Ureter (tissue), 1 donor: Measurements from ENCODE around the gene CNGB1. TPM values are rescaled to one million over a fixed set of nuclear protein-coding genes. Genes with fewer than 3 reads are reported as not detected.

Experiments
- DNase-seq: peaks from one replicate; pipeline ENCODE4 v3.0.0-alpha.2; 2020; ENCODE audit warnings: low spot score
- total RNA-seq: library from RNA; stranded (reverse); gene quantifications from one replicate; pipeline ENCODE4 v1.2.4, GENCODE V29; 2023
- donor health status: DM: yes; HTN: yes; CAD: no.

CNGB1 gene
- total RNA-seq, 1 donor from 2014 or later, result 1.5 TPM

- no peak for DNase-seq
These were observed 5.4 kb upstream of the CNGB1 start for GRCh38 chr16:57976331-57976796.

- no peak for DNase-seq
These were observed 1.4 kb upstream of the CNGB1 start for GRCh38 chr16:57972306-57972705.

- no peak for DNase-seq
These were observed 920 bp upstream of the CNGB1 start for GRCh38 chr16:57971848-57972247.

- DNase-seq, result no peak
These were observed 609 bp downstream of the CNGB1 start for GRCh38 chr16:57970319-57970718.

GRCh38 chr16:57969451-57970123 lies 1.3 kb downstream of the CNGB1 start:
- no peak for DNase-seq

- DNase-seq, result no peak
These were observed 3.0 kb downstream of the CNGB1 start for GRCh38 chr16:57967916-57968315.

- DNase-seq, result no peak
These were observed 3.9 kb downstream of the CNGB1 start for GRCh38 chr16:57966986-57967385.

GRCh38 chr16:57966204-57966771 lies 4.6 kb downstream of the CNGB1 start:
- no peak for DNase-seq

- no peak for DNase-seq
These were observed 6.7 kb downstream of the CNGB1 start for GRCh38 chr16:57964157-57964700.

GRCh38 chr16:57962756-57963155 lies 8.2 kb downstream of the CNGB1 start:
- no peak for DNase-seq

- DNase-seq, result no peak
These were observed 8.9 kb downstream of the CNGB1 start for GRCh38 chr16:57962046-57962445.

- DNase-seq, result no peak
These were observed 9.4 kb downstream of the CNGB1 start for GRCh38 chr16:57961538-57961937.

GRCh38 chr16:57960826-57961472 lies 10.0 kb downstream of the CNGB1 start:
- DNase-seq, result no peak

GRCh38 chr16:57960310-57960709 lies 10.6 kb downstream of the CNGB1 start:
- DNase-seq, result no peak

GRCh38 chr16:57959804-57960203 lies 11.1 kb downstream of the CNGB1 start:
- DNase-seq, result no peak

GRCh38 chr16:57959121-57959520 lies 11.8 kb downstream of the CNGB1 start:
- DNase-seq, result no peak

- no peak for DNase-seq
These were observed 12.4 kb downstream of the CNGB1 start for GRCh38 chr16:57958544-57958943.

- no peak for DNase-seq
These were observed 13.1 kb downstream of the CNGB1 start for GRCh38 chr16:57957673-57958392.

- DNase-seq, result no peak
These were observed 13.8 kb downstream of the CNGB1 start for GRCh38 chr16:57956924-57957672.

GRCh38 chr16:57956270-57956808 lies 14.6 kb downstream of the CNGB1 start:
- DNase-seq, result no peak

- DNase-seq, result no peak
These were observed 15.2 kb downstream of the CNGB1 start for GRCh38 chr16:57955572-57956188.
